ENCODE data around the gene DEDD. TPM values are rescaled to one million over a fixed set of nuclear protein-coding genes. Genes with fewer than 3 reads are reported as not detected.

Gene DEDD
- total RNA-seq, 1 experiment from 2014 or later, result 32.8 TPM

DNA sequence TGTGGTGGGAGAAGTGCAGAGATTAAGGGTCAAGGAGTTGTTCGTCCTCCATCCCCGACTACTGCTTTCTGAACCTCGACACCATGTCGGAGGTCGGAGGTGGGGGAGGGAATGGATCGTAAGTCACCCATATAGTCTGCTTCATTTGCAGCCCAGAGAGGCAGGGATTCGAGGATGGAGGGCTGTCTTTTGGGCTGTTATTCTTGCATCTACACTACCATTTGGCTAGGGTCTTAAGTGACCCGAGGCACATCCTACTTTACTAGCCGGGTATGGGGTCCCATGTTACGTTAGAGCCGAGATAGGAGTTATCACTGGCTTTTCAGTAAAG is 27.4 kb upstream of the DEDD start:
- Histone ChIP-seq H3K4me3 (replicated peaks in 1 of 2; ENCODE audit: low read depth in 1 of 2, low read length in 2 of 2) (peak overlapping the region; percentile 77 to 91), H3K27me3 (ENCODE audit: insufficient read depth, low read length) (no peaks in the 10 kb centered on the region), H3K27ac (ENCODE audit: low read depth, low read length) (peak overlapping the region; percentile 53), H3K9ac (ENCODE audit: low read length) (peak overlapping the region; percentile 97), H3K4me2 (ENCODE audit: low read length) (peak overlapping the region; percentile 90), H3K4me1 (ENCODE audit: control insufficient read depth in 1 of 2, insufficient read depth in 2 of 2, low read length in 2 of 2) (peaks cover 8 to 22% of the 10 kb centered on the region in 2 experiments; a peak in 2 of 4 replicates), H3K9me2 (ENCODE audit: insufficient read depth) (no peaks in the 10 kb centered on the region), H2AFZ (ENCODE audit: low read depth, low read length, poor library complexity, severe bottlenecking) (no peak overlapping the region), H3K36me3 (ENCODE audit: control insufficient read depth in 1 of 2, insufficient read depth in 2 of 2, low read length in 2 of 2) (peaks cover 8 to 26% of the 10 kb centered on the region in 2 experiments; a peak in 2 of 4 replicates), H3K79me2 (ENCODE audit: insufficient read depth, low read length) (peaks cover 16% of the 10 kb centered on the region; the same call in 1 of the 2 replicates), H3K9me3 (ENCODE audit: control insufficient read depth in 1 of 2, insufficient read depth in 1 of 2, low read depth in 1 of 2, low read length in 2 of 2) (no peaks in the 10 kb centered on the region), H4K20me1 (ENCODE audit: insufficient read depth) (no peaks in the 10 kb centered on the region)
- ChIA-PET POLR2A (interaction anchor here (0.9 kb wide), 1 partner anchor 28 kb away, joined by 4 read pairs; no protein-coding TSS in a partner anchor), RAD21 (ENCODE audit: low non-redundant PET in 1 of 2, low total read pairs in 2 of 2, uncharacterized antibody in 2 of 2, unreplicated experiment in 2 of 2) (no interaction called here), CTCF (no interaction called here)
- DNase-seq (ENCODE audit: low read depth, low spot score), result no peak
- no peak for ATAC-seq
- TF ChIP-seq ZFX (IDR thresholded peaks at IDR 0.05) (no peak), SP1 (IDR thresholded peaks at IDR 0.05; ENCODE audit: low read depth) (no peak), YY1 (IDR thresholded peaks at IDR 0.05; ENCODE audit: extremely low read depth, insufficient replicate concordance, low read depth, low read length) (no peak), ZNF274 (IDR thresholded peaks at IDR 0.05; ENCODE audit: low read depth, low read length) (no peak), SRF (IDR thresholded peaks at IDR 0.05; ENCODE audit: low read depth) (no peak), JUND (IDR thresholded peaks at IDR 0.05) (no peak), ELF1 (IDR thresholded peaks at IDR 0.05; ENCODE audit: borderline replicate concordance, low read depth) (no peak), EGR1 (IDR thresholded peaks at IDR 0.05; ENCODE audit: low read depth) (no peak), FOSL1 (IDR thresholded peaks at IDR 0.05; ENCODE audit: low read depth) (no peak), POLR2A (IDR thresholded peaks at IDR 0.05; ENCODE audit: borderline replicate concordance, extremely low read depth, insufficient read depth, insufficient read length) (no peak), EZH2 (IDR thresholded peaks at IDR 0.05) (no peak), EZH2phosphoT487 (IDR thresholded peaks at IDR 0.05; ENCODE audit: borderline replicate concordance) (no peak), POLR2AphosphoS5 (IDR thresholded peaks at IDR 0.05; ENCODE audit: low read depth, low read length) (no peak), CEBPB (IDR thresholded peaks at IDR 0.05; ENCODE audit: low read depth) (no peak), MAX (IDR thresholded peaks at IDR 0.05) (no peak)
- TF ChIP-seq, protein P1, sequence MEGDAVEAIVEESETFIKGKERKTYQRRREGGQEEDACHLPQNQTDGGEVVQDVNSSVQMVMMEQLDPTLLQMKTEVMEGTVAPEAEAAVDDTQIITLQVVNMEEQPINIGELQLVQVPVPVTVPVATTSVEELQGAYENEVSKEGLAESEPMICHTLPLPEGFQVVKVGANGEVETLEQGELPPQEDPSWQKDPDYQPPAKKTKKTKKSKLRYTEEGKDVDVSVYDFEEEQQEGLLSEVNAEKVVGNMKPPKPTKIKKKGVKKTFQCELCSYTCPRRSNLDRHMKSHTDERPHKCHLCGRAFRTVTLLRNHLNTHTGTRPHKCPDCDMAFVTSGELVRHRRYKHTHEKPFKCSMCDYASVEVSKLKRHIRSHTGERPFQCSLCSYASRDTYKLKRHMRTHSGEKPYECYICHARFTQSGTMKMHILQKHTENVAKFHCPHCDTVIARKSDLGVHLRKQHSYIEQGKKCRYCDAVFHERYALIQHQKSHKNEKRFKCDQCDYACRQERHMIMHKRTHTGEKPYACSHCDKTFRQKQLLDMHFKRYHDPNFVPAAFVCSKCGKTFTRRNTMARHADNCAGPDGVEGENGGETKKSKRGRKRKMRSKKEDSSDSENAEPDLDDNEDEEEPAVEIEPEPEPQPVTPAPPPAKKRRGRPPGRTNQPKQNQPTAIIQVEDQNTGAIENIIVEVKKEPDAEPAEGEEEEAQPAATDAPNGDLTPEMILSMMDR (IDR thresholded peaks at IDR 0.05 in 2 of 3, conservative IDR thresholded peaks at IDR 0.05 in 1 of 3; ENCODE audit: borderline replicate concordance in 1 of 3, insufficient read depth in 1 of 3, low read depth in 2 of 3, low read length in 2 of 3), result no peak
- intact Hi-C loops (cut with micrococcal nuclease), result no loop called here
- no TSS peak for BruUV-seq (replicated peaks)

Data from HCT116 (cell line).